ENCODE measurements around the gene NFATC2. TPM values are rescaled to one million over a fixed set of nuclear protein-coding genes. Genes with fewer than 3 reads are reported as not detected.

Gene NFATC2
- total and polyA plus RNA-seq, 12 donors: 0.43 to 5.7 (median 3.3) TPM

DNA sequence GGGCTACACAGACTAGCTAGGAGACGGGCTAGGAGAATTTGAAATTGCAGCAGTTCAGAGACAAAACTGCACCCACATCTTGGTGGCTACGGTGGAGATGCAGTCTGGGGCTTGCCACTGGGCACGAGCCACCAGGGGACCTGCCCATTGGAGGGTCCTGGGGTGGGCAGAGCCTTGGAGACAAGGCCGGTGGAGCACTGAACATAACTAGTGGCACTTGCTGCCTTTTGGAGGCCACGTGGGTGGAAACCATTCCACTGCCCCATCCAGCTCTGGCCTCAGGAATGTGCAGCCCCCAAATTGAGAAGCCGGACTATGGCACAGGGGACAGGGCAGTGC lies 113.4 kb downstream of the NFATC2 start:
- H3K4me3 ChIP-seq: peak overlapping the region in 1 of 10 donors; percentile 31
- ATAC-seq: peak in 1 of 8 donors; percentile 9
- no peak overlapping the region for H3K27ac ChIP-seq
- 82 to 91% methylated on average over 6 of the region's 6 CpGs for WGBS, 2 donors
- TF ChIP-seq, protein P1, sequence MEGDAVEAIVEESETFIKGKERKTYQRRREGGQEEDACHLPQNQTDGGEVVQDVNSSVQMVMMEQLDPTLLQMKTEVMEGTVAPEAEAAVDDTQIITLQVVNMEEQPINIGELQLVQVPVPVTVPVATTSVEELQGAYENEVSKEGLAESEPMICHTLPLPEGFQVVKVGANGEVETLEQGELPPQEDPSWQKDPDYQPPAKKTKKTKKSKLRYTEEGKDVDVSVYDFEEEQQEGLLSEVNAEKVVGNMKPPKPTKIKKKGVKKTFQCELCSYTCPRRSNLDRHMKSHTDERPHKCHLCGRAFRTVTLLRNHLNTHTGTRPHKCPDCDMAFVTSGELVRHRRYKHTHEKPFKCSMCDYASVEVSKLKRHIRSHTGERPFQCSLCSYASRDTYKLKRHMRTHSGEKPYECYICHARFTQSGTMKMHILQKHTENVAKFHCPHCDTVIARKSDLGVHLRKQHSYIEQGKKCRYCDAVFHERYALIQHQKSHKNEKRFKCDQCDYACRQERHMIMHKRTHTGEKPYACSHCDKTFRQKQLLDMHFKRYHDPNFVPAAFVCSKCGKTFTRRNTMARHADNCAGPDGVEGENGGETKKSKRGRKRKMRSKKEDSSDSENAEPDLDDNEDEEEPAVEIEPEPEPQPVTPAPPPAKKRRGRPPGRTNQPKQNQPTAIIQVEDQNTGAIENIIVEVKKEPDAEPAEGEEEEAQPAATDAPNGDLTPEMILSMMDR (IDR thresholded peaks at IDR 0.05): no peak
- H3K9me3 ChIP-seq: no peaks in the 10 kb centered on the region
- intact Hi-C loops (cut with DNase I): no loop called here
- peaks cover 0 to 18% (median 0%) of the 10 kb centered on the region in 9 donors for H3K36me3 ChIP-seq
- H3K27me3 ChIP-seq: no peaks in the 10 kb centered on the region
- DNase-seq: no peak
- peaks cover 0 to 21% (median 16%) of the 10 kb centered on the region in 9 donors for H3K4me1 ChIP-seq

DNA sequence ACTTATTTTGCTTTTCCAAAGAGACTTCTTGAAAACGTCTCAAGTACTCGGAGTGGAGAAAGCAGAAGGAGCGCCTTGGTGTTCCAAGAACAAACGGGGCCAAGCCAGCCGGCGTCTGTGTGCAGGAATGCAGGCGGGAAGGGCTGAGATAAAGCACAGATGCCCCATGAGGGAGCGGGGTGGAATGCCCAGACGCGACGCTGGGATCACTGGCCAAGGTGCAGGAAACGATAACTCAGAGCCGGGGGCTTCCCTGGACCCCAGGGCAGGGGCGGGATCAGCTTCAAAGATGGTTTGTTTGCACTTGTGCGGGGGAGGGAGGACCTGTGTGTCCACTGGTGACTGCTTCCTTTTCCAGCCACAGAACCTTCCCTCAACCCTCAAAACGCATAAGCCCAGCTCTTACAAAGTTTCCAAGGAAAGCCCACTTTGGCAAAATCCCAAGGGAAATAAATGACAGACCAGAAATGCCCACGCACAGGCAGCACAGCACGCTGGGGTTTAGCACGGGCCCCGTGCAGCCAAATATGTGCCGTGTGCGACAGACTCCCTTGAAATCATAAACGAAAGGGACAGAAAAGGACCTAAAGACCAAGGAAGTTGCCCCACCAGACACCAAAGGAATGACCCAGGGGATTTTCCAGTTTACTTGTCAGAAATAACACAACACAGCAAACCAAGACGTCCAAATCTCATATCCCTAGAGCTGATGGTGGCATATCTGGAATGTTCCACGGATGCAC lies 113.9 kb downstream of the NFATC2 start:
- intact Hi-C loops (cut with DNase I): no loop called here
- peak; percentile 52 to 82 (median 68) for ATAC-seq
- Histone ChIP-seq H3K4me3 (peak overlapping the region in 4 of 10 donors; percentile 11 to 31 (median 20)), H3K27me3 (no peaks in the 10 kb centered on the region), H3K9me3 (no peaks in the 10 kb centered on the region), H3K4me1 (peaks cover 0 to 21% (median 16%) of the 10 kb centered on the region in 9 donors), H3K36me3 (peaks cover 0 to 15% (median 0%) of the 10 kb centered on the region in 9 donors), H3K27ac (peak overlapping the region in 2 of 10 donors; percentile 9 to 14)
- WGBS, 2 donors: 25 to 26% methylated on average over 25 of the region's 25 CpGs
- peak; percentile 53 for DNase-seq
- TF ChIP-seq, protein P1 (IDR thresholded peaks at IDR 0.05): no peak

DNA sequence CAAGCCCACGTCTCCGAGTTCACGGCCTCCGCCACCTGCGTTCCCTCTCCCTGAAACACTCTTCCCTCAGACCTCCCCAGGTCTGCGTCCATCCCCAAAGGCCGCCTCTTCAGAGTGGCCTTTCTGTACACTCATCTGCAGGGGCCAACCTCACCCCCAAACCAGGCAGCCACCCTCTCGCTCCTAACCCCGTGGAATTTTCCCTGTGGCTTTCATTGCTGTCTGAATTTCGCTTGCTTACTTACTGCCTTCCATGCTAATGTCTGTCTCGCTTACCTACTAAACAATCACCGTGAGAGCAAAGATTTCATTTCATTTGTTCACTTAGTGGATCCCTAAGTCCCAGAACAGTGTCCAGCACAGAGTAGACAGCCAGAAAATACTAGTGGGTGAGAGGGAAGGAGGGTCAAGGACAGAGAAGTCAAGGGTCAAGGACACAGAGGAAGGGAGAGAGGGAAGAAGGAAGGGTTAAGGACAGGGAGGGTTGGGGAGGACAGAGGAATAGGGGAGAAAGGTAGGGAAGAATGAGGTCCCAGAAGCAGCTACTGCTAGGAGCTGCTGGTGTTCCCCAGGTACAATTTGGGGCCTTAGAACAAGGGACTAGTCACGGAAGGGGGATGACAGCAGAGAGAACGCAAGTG lies 114.7 kb downstream of the NFATC2 start:
- intact Hi-C loops (cut with DNase I): no loop called here
- Histone ChIP-seq H3K9me3 (no peaks in the 10 kb centered on the region), H3K4me3 (peak overlapping the region in 3 of 10 donors; percentile 11 to 31 (median 20)), H3K27ac (peak overlapping the region in 2 of 10 donors; percentile 9 to 14), H3K4me1 (peaks cover 0 to 21% (median 16%) of the 10 kb centered on the region in 9 donors), H3K27me3 (no peaks in the 10 kb centered on the region), H3K36me3 (peaks cover 0 to 11% (median 0%) of the 10 kb centered on the region in 9 donors)
- DNase-seq (no peak), ATAC-seq (no peak)
- TF ChIP-seq, protein P1 (IDR thresholded peaks at IDR 0.05): no peak
- 88% methylated on average over 14 of the region's 14 CpGs for WGBS, 2 donors

DNA sequence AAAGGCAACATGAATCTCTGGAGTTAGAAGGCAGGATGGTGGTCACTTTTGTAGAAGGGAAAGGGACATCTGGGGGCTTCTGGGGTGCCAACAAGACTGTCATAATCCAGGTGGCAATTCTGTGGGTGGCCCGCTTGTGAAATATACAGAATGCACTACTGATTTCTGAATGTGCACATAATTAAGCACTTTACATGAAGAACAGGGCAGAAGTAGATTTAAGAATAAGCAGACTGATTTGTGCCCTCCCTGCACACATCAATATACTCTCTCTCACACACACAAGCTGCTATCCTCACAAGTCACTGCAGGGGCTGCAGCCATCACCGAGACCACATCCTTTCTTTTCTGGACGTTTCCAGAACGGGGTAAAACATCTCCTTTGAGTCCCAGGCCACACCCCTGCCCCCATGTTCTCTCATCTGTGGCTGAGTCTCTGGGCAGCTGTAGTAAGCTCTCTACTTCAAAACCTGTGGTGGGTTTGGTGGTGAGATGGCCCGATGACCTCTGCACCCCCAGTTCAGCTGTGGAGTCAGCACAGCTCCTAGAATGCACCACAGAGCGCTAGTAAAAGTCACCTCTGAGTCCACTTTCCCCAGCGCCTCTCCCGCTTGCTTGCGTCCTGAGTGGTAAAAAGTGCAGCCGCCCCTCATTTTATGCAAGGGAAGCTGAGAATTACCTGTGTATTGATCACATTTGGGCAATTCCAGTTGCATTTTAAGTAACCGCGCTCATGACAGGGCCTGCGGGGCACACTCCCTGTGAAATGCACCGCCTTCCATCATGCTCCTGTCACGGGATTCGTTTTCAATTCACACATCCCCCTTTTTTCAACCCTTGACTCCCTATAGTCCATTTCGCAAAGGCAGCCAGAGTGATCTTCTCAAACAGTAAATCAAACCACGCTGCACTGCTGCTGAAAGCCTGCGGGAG lies 115.5 kb downstream of the NFATC2 start:
- H3K9me3 ChIP-seq: no peaks in the 10 kb centered on the region
- 94 to 96% methylated on average over 19 of the region's 19 CpGs for WGBS, 2 donors
- H3K27ac ChIP-seq: peak overlapping the region in 1 of 10 donors; percentile 10
- TF ChIP-seq, protein P1 (IDR thresholded peaks at IDR 0.05): no peak
- DNase-seq: no peak
- H3K36me3 ChIP-seq: peaks cover 0 to 4% (median 0%) of the 10 kb centered on the region in 9 donors
- ATAC-seq: no peak
- H3K27me3 ChIP-seq: no peaks in the 10 kb centered on the region
- intact Hi-C loops (cut with DNase I): no loop called here
- H3K4me1 ChIP-seq: peaks cover 0 to 21% (median 16%) of the 10 kb centered on the region in 9 donors
- no peak overlapping the region for H3K4me3 ChIP-seq

Measured in heart right ventricle (tissue), 16 donors.